ENCODE results near the gene CHST10.
"Not testable (repeated sequence)": the region's sequence is repeated elsewhere in the genome, so short reads cannot be mapped to it uniquely, and the experiment has no call there.

CHST10 gene

DNA sequence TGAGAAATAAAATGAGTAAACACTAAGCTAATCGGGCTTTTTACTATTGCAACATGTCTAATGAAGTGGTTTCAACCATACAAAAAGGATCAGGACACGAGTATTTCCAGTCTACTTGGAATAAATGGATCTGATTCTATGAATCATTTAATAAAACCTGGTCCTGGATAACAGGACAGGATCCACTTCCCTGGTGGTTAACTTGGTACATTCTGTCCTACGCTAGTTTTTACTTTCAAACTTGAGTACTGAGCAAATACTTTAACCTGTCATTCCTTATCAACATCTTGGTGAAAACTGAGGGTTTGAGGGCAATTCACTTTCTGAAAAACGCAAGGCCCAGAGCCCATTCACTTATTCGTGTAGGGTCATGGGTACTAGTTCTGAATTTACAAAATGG is 33.5 kb downstream of the CHST10 start:
- TF ChIP-seq, protein P1, sequence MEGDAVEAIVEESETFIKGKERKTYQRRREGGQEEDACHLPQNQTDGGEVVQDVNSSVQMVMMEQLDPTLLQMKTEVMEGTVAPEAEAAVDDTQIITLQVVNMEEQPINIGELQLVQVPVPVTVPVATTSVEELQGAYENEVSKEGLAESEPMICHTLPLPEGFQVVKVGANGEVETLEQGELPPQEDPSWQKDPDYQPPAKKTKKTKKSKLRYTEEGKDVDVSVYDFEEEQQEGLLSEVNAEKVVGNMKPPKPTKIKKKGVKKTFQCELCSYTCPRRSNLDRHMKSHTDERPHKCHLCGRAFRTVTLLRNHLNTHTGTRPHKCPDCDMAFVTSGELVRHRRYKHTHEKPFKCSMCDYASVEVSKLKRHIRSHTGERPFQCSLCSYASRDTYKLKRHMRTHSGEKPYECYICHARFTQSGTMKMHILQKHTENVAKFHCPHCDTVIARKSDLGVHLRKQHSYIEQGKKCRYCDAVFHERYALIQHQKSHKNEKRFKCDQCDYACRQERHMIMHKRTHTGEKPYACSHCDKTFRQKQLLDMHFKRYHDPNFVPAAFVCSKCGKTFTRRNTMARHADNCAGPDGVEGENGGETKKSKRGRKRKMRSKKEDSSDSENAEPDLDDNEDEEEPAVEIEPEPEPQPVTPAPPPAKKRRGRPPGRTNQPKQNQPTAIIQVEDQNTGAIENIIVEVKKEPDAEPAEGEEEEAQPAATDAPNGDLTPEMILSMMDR (conservative IDR thresholded peaks at IDR 0.05; ENCODE audit: low read length) = no peak
- DNase-seq (ENCODE audit: low read depth) = no peak
- H3K4me3 ChIP-seq (ENCODE audit: low read length) = no peak overlapping the region

DNA sequence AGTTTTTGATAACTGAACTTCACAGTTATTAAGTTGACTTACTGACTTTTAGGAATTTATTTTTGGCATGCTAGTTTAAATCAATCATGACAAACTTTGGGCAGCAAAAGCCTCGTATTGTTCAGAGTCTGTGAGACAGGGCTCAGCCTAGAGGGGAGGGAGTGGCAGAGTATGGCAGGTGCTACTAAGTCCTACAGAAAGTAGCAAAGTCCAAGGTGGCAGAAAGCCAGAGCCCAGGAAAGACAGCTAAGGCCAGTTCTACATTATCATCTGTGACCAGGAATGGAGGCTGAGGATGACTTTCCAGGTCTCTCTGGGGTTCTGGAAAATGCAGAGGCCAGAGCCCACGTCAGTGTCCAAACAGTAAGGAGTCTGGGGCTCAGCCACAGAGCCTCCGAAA is 34.2 kb downstream of the CHST10 start:
- DNase-seq (ENCODE audit: low read depth) = no peak

DNA sequence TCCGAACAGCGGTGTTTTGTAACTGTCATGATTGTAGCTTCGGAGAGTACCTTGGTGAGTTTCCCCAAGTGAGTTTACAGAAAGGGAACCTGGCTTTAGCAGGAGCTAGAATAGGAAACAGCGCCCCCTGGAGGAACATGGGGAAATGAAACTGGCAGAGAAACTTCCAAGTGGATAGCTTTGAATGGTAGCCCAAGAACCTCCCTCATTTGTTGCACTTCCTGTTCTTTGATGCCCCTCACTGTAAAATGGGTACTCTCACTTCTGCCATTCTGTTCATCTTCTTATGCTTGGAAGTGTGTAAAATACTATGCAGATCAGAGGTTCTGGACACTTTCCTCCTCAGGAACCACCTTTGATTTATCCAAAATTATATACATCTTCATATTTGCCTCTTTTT is 36.2 kb downstream of the CHST10 start:
- TF ChIP-seq, protein P1 (conservative IDR thresholded peaks at IDR 0.05; ENCODE audit: low read length) = peak; percentile 98
- no peak overlapping the region for H3K4me3 ChIP-seq (ENCODE audit: low read length)
- DNase-seq (ENCODE audit: low read depth) = peak; percentile 56

More for the DNA sequence above, 34.2 kb downstream of the CHST10 start:
- TF ChIP-seq, protein P1 (conservative IDR thresholded peaks at IDR 0.05; ENCODE audit: low read length) = no peak
- no peak overlapping the region for H3K4me3 ChIP-seq (ENCODE audit: low read length)

DNA sequence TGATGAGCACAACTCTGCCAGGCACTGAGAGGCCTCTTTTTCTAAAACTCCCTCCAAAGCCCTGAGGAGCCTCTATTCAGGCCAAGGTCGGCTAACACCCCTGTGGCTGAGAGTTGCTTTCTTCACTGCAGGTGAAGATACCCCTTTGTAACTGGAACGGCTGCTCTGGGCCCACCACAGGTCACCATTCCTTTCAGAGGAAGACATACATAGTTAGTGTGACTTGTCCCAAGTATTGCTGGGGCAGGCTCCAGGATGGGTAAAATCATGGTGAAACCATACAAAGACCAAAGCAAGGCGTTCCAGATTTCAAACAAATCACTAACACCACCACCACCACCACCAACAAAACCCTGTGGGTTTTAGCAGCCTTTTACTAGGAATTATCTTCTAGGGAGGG is 36.8 kb downstream of the CHST10 start:
- no peak for DNase-seq (ENCODE audit: low read depth)
- no peak overlapping the region for H3K4me3 ChIP-seq (ENCODE audit: low read length)
- TF ChIP-seq, protein P1 (conservative IDR thresholded peaks at IDR 0.05; ENCODE audit: low read length) = no peak

DNA sequence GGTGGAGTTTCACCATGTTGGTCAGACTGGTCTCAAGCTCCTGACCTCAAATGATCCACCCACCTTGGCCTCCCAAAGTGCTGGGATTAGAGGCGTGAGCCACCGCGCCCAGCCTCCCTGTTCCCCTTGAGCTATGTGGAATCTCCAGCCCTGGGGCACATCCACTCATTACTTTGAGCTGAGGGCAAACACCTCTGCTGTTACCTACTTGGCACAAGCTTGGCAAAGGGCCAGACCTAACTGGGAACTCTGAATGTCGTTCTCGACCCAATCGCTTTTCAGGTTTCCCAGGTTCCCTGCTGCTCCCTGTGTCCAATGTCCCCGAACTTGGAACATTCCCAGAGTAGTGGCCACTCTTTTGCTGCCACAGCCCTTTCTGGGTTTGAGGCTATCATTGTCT is 40.6 kb downstream of the CHST10 start:
- no peak overlapping the region for H3K4me3 ChIP-seq (ENCODE audit: low read length)
- no peak for DNase-seq (ENCODE audit: low read depth)
- TF ChIP-seq, protein P1 (conservative IDR thresholded peaks at IDR 0.05; ENCODE audit: low read length) = no peak

DNA sequence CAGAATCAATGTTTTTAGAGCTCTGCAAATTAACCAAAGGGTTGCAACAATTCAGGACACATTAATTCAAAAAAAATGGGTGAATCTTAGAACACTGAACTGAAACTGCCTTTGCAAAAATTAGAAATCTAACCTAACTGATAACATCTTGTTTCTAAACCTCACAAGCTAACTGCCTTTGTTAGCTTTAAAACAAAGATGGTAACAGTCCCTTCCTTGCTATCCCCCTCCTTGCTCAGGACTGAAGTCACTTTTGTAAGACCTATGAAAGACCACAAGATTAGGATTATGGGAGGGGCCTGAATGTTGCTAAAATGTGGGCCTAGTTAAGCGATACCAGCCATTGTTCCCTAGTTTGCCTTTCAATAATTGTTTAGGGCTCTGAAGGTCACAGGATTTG is 50.3 kb downstream of the CHST10 start:
- H3K4me3 ChIP-seq (ENCODE audit: low read length) = no peak overlapping the region
- no peak for DNase-seq (ENCODE audit: low read depth)
- TF ChIP-seq, protein P1 (conservative IDR thresholded peaks at IDR 0.05; ENCODE audit: low read length) = no peak

DNA sequence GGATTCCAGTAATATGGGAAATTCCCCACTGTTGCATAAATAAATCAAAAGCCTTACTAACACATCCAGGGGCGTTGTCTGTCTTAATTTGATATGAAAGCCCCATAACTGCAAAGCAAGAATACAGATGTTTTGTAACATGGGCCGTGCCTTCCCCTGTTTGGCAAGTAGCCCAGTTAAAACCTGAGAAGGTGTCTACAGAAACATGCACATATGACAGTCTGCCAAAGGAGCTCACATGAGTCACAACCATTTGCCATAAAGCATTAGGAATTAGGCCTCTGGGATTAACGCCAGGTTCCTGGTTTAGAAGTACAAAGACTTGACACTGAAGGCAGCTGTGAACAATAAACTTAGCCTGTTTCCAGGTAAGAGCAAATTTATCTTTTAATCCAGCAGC is 52.0 kb downstream of the CHST10 start:
- no peak overlapping the region for H3K4me3 ChIP-seq (ENCODE audit: low read length)
- DNase-seq (ENCODE audit: low read depth) = peak; percentile 58
- TF ChIP-seq, protein P1 (conservative IDR thresholded peaks at IDR 0.05; ENCODE audit: low read length) = no peak

DNA sequence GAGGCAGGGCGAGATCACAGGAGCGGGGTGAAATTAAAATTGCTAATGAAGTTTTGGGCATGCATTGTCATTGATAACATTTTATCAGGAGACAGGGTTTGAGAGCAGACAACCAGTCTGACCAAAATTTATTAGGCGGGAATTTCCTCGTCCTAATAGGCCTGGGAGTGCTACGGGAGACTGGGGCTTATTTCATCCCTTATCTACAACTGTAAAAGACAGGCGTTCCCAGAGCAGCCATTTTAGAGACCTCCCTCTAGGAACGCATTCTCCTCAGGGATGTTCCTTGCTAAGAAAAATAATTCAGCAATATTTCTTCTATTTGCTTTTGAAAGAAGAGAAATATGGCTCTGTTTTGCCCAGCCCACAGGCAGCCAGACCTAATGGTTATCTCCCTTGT is 55.2 kb downstream of the CHST10 start:
- not testable (repeated sequence) for H3K4me3 ChIP-seq (ENCODE audit: low read length); DNase-seq (ENCODE audit: low read depth)
